Hepatocyte (in vitro differentiated cells): Measurements from ENCODE around the gene KRT16.

ENCODE experiments used
- CTCF ChIP-seq: fragments of 200-600 bp; sonication (generic); IDR thresholded peaks from 2 replicates; pipeline ENCODE4 v1.5.1; 2016; ENCODE audit warnings: antibody characterized with exemption, mild to moderate bottlenecking; ENCODE audit not compliant: poor library complexity
- EZH2 ChIP-seq: fragments of 200-600 bp; sonication (generic); IDR thresholded peaks from 2 replicates; pipeline ENCODE4 v1.6.1; 2016; ENCODE audit warnings: antibody characterized with exemption, mild to moderate bottlenecking, borderline replicate concordance
- EZH2phosphoT487 ChIP-seq: fragments of 200-600 bp; sonication (generic); IDR thresholded peaks from one replicate; pipeline ENCODE4 v1.6.1; 2018; ENCODE audit warnings: antibody characterized with exemption, mild to moderate bottlenecking, low read depth, moderate library complexity; ENCODE audit not compliant: unreplicated experiment, severe bottlenecking

DNA sequence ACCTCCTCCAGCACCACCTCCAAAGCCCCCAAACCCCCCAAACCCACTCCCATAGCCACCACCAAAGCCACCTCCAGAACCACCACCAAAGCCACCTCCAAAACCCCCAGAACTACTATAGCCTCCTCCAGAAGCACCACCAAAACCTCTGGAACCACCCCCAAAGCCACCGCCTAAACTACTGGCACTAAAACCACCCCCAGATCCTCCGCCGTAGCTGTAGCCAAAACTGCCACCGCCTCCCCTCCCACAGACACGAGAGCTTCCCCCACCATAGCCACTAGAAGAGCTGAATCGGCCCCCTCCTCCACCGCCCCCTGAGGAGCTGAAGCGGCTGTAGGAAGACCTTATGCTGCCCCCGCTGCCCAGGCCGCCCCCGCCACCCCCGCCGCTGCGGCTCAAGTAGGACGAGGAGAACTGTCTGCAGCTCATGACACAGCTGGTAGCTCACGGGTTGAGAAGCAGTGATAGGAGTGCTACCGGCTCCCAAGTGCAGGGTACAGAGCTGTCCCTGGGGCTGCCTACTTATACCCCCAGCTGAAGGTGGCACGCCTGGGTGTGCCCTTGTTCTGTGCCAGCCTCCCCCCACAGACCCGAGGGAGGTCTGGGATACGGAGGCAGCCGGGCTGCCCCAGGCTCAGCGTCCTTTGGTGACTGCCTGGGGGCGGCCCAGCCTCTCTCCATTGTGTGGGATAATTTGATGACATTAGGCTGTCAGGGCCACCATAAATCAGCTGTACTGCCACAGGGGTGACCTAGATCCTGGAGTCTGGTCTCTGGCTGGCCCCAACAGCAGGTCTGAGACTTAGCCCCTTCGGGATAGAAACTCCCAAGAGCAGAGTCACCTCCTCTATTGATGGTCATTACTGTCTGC, 40.8 kb downstream of the KRT16 start, which contains the start of gene KRT9:
- TF ChIP-seq CTCF (no peak), EZH2 (no peak), EZH2phosphoT487 (no peak)
